Measurements from ENCODE around the gene IL18R1.

The IL18R1 gene

DNA sequence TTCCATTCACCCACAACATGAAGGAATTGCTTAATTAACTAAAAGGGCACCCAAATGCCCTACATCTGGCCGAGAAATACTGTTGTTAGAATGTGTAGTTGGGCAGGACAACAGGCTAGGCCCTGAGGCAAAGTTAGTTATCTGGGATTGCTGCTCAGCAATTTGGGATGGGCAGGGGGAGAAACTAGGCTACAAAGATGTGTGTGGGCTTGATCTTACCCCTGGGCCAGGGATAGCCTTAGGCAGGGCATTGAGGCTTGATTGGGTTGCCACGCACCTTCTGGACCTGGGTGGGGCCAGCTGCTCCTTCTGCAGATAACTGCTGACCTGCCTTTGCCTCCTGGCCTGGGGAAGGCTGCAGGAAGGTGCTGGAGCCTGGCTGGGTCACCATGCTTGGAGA is 76.8 kb downstream of the IL18R1 start:
- Histone ChIP-seq H3K4me3 (ENCODE audit: low read length) (no peak overlapping the region), H3K27me3 (ENCODE audit: control insufficient read depth, insufficient read depth, low read length) (no peaks in the 10 kb centered on the region), H3K4me1 (ENCODE audit: control insufficient read depth, insufficient read depth, low read length) (no peaks in the 10 kb centered on the region), H3K27ac (ENCODE audit: low read depth, low read length) (no peak overlapping the region), H3K36me3 (ENCODE audit: control insufficient read depth, insufficient read depth, low read length) (no peaks in the 10 kb centered on the region), H3K9ac (ENCODE audit: low read length) (no peak overlapping the region)

DNA sequence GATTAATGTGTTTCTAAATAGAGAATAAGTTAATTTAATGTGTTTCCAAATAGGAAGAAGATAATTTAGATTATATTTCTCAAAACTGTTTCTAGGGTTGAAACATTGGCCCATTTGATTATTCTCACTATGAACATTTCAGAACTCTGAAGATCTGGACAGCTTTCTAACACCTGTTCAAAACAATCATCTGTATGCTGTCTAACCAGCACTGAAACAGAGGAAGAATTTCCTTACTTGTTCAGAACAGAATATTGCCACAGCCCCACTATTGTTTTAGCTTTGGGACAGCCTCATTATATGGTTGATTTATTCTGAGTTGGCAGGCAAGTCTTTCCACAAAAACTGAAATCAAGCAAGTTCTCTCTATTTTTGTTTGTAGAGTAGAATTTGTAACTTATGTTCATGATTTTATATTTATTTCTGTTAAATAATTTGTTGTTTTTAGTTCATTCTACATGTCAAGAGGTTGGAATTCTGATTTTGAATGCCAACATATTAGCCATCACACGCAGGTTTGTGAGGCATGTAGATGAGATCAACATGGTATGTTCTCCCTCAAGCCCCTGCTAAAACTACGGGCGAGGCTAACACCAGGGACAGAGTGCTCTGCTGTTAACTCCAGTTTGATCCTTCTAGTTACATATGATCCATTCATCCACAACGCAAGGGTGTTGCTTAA is 78.5 kb downstream of the IL18R1 start:
- Histone ChIP-seq H3K27me3 (ENCODE audit: control insufficient read depth, insufficient read depth, low read length) (no peaks in the 10 kb centered on the region), H3K4me3 (ENCODE audit: low read length) (no peak overlapping the region), H3K9ac (ENCODE audit: low read length) (no peak overlapping the region), H3K27ac (ENCODE audit: low read depth, low read length) (no peak overlapping the region), H3K36me3 (ENCODE audit: control insufficient read depth, insufficient read depth, low read length) (no peaks in the 10 kb centered on the region), H3K4me1 (ENCODE audit: control insufficient read depth, insufficient read depth, low read length) (no peaks in the 10 kb centered on the region)

DNA sequence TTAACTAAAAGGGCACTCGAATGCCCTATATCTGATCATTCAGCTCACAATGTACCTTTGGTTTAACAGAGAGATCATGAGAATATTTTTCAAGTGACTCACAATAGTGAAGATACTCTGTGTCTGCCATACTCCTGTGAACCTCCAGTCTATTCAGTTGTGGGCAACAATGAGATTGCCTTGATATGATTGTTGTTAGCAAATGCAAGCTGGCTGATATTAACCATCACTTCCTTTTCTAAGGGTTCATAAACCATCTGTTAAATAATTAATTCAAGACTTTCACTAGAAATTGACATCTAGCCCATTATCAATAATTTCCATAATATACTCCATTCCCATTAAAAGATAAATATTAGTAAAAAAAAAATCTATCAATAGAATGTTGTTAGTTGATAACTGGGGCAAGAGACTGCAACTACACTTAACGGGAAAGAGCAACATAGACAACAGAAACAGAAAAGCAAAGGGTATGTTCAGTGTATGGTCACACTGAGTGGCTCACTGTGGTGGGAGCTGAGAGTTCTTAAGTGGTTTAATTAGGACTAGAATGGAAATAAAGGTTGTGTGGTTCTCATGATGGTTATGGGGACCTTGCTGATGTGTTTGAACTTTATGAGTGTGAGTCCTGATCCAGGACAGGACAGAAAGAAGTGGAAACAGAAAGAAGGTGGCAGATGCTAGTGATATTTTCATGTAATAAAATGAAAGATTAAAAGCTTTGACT is 79.2 kb downstream of the IL18R1 start:
- no peak overlapping the region for H3K27ac ChIP-seq (ENCODE audit: low read depth, low read length)

DNA sequence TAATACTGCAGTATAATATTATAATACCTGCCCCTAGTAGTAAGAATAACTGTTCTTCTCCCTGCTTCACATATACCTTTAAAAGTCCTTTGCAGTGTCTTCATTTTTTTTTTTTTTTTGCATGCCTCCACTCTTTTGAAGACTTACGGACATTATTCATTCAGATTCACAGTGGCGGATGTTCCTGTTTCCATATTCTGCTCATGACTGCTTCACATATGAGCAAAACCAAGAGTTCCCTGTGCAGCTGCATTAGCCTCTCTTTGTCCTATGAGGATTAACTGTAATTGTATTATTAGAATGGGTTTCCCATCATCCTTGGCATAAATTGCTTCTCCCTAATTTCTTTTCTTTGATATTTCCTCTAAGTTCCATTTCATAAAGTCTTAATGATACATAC is 80.1 kb downstream of the IL18R1 start:
- Histone ChIP-seq H3K36me3 (ENCODE audit: control insufficient read depth, insufficient read depth, low read length) (no peaks in the 10 kb centered on the region), H3K27me3 (ENCODE audit: control insufficient read depth, insufficient read depth, low read length) (no peaks in the 10 kb centered on the region), H3K4me1 (ENCODE audit: control insufficient read depth, insufficient read depth, low read length) (no peaks in the 10 kb centered on the region), H3K4me3 (ENCODE audit: low read length) (no peak overlapping the region), H3K27ac (ENCODE audit: low read depth, low read length) (no peak overlapping the region), H3K9ac (ENCODE audit: low read length) (no peak overlapping the region)

More for the DNA sequence above, 79.2 kb downstream of the IL18R1 start:
- Histone ChIP-seq H3K36me3 (ENCODE audit: control insufficient read depth, insufficient read depth, low read length) (no peaks in the 10 kb centered on the region), H3K9ac (ENCODE audit: low read length) (no peak overlapping the region), H3K4me3 (ENCODE audit: low read length) (no peak overlapping the region), H3K4me1 (ENCODE audit: control insufficient read depth, insufficient read depth, low read length) (no peaks in the 10 kb centered on the region), H3K27me3 (ENCODE audit: control insufficient read depth, insufficient read depth, low read length) (no peaks in the 10 kb centered on the region)

DNA sequence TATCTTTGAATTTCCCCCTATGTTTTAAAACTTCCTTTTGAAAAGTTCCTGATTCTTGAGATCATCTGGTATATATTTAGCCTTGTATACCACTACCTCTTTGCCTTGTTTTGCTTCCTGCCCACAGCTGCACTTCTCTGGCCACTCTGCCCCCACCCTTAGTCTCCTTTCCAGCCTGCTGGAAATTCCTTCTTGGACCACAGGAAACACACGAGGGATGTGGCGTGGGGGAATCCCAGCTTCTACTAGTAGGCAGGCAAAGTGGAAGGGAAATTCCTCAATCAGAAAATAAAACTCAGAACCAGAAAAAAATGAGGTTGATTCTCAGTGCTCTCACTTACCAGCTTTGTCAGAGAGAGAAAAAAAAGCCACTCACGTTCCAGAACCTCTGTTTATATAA is 80.7 kb downstream of the IL18R1 start:
- H3K36me3 ChIP-seq (ENCODE audit: control insufficient read depth, insufficient read depth, low read length): no peaks in the 10 kb centered on the region
- H3K4me1 ChIP-seq (ENCODE audit: control insufficient read depth, insufficient read depth, low read length): no peaks in the 10 kb centered on the region
- no peak overlapping the region for H3K4me3 ChIP-seq (ENCODE audit: low read length)
- H3K27ac ChIP-seq (ENCODE audit: low read depth, low read length): no peak overlapping the region
- no peaks in the 10 kb centered on the region for H3K27me3 ChIP-seq (ENCODE audit: control insufficient read depth, insufficient read depth, low read length)
- no peak overlapping the region for H3K9ac ChIP-seq (ENCODE audit: low read length)

DNA sequence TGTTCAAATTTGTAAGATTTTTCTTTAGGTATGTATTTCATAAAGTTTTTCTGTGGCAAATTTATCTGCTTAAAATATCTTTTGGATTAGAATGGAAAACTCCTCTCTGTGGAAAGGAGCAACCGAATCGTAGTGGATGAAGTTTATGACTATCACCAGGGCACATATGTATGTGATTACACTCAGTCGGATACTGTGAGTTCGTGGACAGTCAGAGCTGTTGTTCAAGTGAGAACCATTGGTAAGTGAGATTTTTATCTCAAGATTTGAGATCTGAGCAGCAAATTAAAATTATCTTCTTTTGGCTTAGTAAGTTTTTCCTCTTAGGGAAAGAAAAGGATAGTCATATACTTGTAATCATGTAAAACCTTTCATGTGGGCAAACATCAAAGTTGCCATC is 81.5 kb downstream of the IL18R1 start:
- Histone ChIP-seq H3K27me3 (ENCODE audit: control insufficient read depth, insufficient read depth, low read length) (no peaks in the 10 kb centered on the region), H3K4me1 (ENCODE audit: control insufficient read depth, insufficient read depth, low read length) (no peaks in the 10 kb centered on the region), H3K9ac (ENCODE audit: low read length) (no peak overlapping the region), H3K36me3 (ENCODE audit: control insufficient read depth, insufficient read depth, low read length) (no peaks in the 10 kb centered on the region), H3K4me3 (ENCODE audit: low read length) (no peak overlapping the region), H3K27ac (ENCODE audit: low read depth, low read length) (no peak overlapping the region)

DNA sequence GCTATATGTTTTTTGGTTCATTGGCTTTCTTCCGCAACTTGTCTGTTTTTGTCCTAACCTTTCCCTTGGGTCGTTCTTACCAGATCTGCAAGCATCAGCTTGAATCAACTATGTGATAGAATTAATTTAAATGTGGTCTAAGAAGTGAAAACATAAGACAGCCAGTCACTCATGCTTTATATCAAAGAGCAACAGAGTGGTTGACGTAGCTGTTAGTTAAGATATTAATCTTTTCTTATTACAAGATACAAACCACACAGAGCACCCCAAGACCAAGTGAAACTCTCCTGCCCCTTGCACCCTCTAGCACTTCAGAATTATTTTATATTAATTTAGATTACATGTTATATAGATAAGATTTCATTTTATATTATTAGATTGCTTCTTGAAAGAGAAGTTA is 82.5 kb downstream of the IL18R1 start:
- no peaks in the 10 kb centered on the region for H3K27me3 ChIP-seq (ENCODE audit: control insufficient read depth, insufficient read depth, low read length)
- no peaks in the 10 kb centered on the region for H3K36me3 ChIP-seq (ENCODE audit: control insufficient read depth, insufficient read depth, low read length)
- H3K4me1 ChIP-seq (ENCODE audit: control insufficient read depth, insufficient read depth, low read length): no peaks in the 10 kb centered on the region
- no peak overlapping the region for H3K4me3 ChIP-seq (ENCODE audit: low read length)
- no peak overlapping the region for H3K9ac ChIP-seq (ENCODE audit: low read length)
- no peak overlapping the region for H3K27ac ChIP-seq (ENCODE audit: low read depth, low read length)

DNA sequence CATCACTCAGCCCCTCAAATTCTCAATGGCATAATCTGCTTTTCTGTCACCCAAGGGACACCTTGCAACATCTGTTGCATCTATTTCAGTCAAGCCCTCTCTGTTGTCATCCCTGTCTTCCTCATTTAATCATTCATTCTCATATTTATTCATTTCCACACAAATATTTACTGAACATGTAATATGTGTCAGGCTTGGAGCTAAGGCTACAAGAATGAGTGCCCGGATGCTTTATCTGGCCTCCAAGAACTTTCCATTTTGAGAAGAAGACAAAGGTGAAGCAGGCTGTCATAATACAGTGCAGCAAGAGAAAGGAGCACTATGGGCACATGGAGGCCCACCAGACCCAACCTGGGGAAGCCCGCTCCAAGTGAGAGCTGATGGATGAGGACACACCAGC is 83.0 kb downstream of the IL18R1 start:
- Histone ChIP-seq H3K36me3 (ENCODE audit: control insufficient read depth, insufficient read depth, low read length) (no peaks in the 10 kb centered on the region), H3K4me3 (ENCODE audit: low read length) (no peak overlapping the region), H3K27ac (ENCODE audit: low read depth, low read length) (no peak overlapping the region), H3K9ac (ENCODE audit: low read length) (no peak overlapping the region), H3K4me1 (ENCODE audit: control insufficient read depth, insufficient read depth, low read length) (no peaks in the 10 kb centered on the region), H3K27me3 (ENCODE audit: control insufficient read depth, insufficient read depth, low read length) (no peaks in the 10 kb centered on the region)

DNA sequence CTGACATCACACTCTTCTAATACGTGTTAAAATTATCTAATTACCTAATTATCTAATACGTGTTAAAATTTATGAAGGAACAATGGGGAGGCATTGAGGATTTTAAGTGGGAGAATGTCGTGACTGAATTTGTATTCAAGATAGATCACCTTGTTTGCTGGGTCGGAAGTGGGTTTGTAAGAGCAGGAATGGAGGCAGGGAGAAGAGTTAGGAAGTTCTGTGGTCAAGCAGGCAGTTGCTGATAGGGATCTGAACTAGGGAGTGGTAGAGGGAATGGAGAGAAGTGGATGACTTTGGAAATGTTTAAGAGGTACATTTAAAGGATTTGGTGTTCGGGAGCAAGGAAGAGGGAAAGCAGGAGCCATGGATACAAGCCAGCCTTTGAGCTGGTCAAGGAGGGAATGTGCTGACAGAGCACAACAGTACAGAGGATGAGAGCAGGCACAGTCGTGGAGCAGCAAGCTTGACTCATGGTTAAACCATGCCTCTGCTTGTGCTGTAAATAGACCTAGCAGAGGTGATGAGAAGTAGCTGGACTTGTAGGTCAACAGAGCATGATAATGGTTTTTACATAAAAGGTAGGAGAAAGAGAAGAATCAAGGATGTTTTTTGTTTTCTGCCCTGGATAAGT is 83.6 kb downstream of the IL18R1 start:
- Histone ChIP-seq H3K27ac (ENCODE audit: low read depth, low read length) (no peak overlapping the region), H3K9ac (ENCODE audit: low read length) (no peak overlapping the region), H3K27me3 (ENCODE audit: control insufficient read depth, insufficient read depth, low read length) (no peaks in the 10 kb centered on the region), H3K4me3 (ENCODE audit: low read length) (no peak overlapping the region), H3K36me3 (ENCODE audit: control insufficient read depth, insufficient read depth, low read length) (no peaks in the 10 kb centered on the region), H3K4me1 (ENCODE audit: control insufficient read depth, insufficient read depth, low read length) (no peaks in the 10 kb centered on the region)

DNA sequence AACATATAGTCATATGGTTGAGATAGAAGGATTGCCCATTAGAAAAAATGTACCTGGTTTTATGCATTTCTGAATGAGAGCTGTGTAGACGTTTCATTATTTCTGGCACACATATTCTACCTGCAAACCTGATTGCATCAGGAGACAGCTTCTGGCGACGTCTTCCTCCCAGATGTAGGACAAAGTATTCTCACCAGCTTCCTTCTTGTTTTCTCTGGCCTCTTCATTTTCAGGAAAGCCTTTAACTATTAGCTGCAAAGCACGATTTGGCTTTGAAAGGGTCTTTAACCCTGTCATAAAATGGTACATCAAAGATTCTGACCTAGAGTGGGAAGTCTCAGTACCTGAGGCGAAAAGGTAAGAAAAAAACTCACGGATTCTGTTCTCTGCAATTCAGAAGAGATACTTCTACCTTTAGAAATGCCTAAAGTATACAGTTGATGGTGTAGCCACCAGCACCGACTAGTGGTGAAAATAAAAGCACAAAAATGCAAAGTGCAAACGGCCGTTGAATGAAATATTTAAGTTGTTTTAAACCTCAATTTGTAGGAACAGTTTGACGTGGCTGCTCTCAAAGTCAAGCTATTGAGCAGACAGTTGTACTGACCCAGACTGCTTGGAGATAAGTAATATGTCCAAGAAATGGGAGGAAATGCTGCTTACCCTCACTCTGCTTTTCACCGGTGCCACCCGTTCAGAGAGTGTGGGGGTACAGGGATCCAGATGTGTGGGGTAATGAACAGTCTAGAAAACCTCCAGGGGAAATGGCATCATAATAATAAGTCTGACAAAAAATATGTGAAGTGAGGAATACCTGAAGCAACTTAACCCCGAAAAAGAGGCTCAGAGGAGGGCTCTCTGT is 87.6 kb downstream of the IL18R1 start:
- no peak overlapping the region for H3K27ac ChIP-seq (ENCODE audit: low read depth, low read length)
- no peak overlapping the region for H3K9ac ChIP-seq (ENCODE audit: low read length)
- H3K4me3 ChIP-seq (ENCODE audit: low read length): no peak overlapping the region
- no peaks in the 10 kb centered on the region for H3K4me1 ChIP-seq (ENCODE audit: control insufficient read depth, insufficient read depth, low read length)
- no peaks in the 10 kb centered on the region for H3K36me3 ChIP-seq (ENCODE audit: control insufficient read depth, insufficient read depth, low read length)
- H3K27me3 ChIP-seq (ENCODE audit: control insufficient read depth, insufficient read depth, low read length): no peaks in the 10 kb centered on the region

DNA sequence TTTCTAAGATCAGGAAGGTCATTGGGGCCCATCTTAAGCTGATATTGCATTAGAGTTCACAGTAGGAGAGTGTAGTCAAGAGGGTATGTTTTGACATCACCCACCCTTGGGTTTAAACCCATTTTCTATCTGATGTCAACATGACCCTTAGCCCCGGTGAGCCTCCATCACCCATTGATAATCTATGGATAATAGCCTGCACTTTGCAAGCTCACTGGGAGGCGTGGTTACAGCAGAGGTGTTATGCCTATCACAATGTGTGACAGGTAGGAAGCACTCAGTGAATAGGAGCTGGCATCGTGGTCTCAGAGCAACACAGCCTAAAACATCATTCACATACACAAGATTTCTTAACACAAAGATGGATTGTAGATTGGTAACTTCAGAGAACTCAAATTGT is 88.6 kb downstream of the IL18R1 start:
- H3K4me3 ChIP-seq (ENCODE audit: low read length): no peak overlapping the region
- H3K4me1 ChIP-seq (ENCODE audit: control insufficient read depth, insufficient read depth, low read length): no peaks in the 10 kb centered on the region
- no peak overlapping the region for H3K27ac ChIP-seq (ENCODE audit: low read depth, low read length)
- H3K9ac ChIP-seq (ENCODE audit: low read length): no peak overlapping the region
- no peaks in the 10 kb centered on the region for H3K36me3 ChIP-seq (ENCODE audit: control insufficient read depth, insufficient read depth, low read length)
- no peaks in the 10 kb centered on the region for H3K27me3 ChIP-seq (ENCODE audit: control insufficient read depth, insufficient read depth, low read length)

DNA sequence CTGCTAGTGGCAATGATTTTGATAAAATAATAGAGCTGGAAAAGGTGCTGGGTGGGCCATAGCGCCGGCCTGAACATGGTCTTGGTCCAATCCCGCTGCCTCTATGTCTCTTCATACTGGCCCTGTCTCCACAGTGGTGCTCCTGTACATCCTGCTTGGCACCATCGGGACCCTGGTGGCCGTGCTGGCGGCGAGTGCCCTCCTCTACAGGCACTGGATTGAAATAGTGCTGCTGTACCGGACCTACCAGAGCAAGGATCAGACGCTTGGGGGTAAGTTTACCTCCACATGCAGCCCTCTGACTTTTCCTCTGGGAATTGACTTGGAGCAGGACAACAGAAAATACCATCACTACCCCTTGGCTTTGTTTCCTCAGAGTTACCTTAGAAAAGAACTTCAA is 91.3 kb downstream of the IL18R1 start:
- no peaks in the 10 kb centered on the region for H3K36me3 ChIP-seq (ENCODE audit: control insufficient read depth, insufficient read depth, low read length)
- no peak overlapping the region for H3K27ac ChIP-seq (ENCODE audit: low read depth, low read length)
- no peaks in the 10 kb centered on the region for H3K4me1 ChIP-seq (ENCODE audit: control insufficient read depth, insufficient read depth, low read length)
- H3K9ac ChIP-seq (ENCODE audit: low read length): no peak overlapping the region
- H3K4me3 ChIP-seq (ENCODE audit: low read length): no peak overlapping the region
- no peaks in the 10 kb centered on the region for H3K27me3 ChIP-seq (ENCODE audit: control insufficient read depth, insufficient read depth, low read length)
